Right lung (tissue), 5 donors: ENCODE measurements around the gene EXOC5. TPM values are rescaled to one million over a fixed set of nuclear protein-coding genes. Genes with fewer than 3 reads are reported as not detected.
"Not testable (repeated sequence)": the region's sequence is repeated elsewhere in the genome, so short reads cannot be mapped to it uniquely, and the experiment has no call there.

Source experiments
- DNase-seq, 2 donors: peaks; one replicate each; pipeline ENCODE4 v3.0.0-alpha.2; 2013
- polyA plus RNA-seq, 5 donors: library from polyadenylated mRNA; unstranded; fragments of 120-200 nt; gene quantifications; one replicate each; pipeline versions ENCODE4 v1.2.1 to v1.2.3, GENCODE V29; 2013; ENCODE audit warnings: inconsistent platforms in 1 of 5, low replicate concordance in 1 of 5; ENCODE audit not compliant: insufficient read length in 5 of 5, insufficient read depth in 1 of 5

Gene EXOC5
- polyA plus RNA-seq, 5 donors, result 50.1 to 102 (median 76.5) TPM

DNA sequence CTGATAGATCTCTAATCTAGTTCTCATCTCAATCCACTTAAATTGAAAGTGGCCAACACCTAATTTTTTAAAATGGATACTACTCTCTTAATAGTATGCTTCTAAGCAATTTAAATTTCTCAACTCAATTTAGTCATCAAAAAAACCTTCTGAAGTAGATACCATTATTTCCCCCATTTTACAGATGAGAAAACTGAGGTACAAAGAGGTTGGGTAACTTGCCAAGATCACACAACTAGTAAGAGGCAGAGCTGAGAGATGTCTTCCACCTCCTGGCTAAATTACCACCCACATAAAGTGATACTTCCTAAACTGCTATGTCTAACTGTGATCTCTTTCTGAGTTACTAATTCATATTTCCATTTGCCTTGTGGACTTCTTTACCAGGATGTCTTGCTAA, 6.6 kb downstream of the EXOC5 start:
- DNase-seq, result no peak

DNA sequence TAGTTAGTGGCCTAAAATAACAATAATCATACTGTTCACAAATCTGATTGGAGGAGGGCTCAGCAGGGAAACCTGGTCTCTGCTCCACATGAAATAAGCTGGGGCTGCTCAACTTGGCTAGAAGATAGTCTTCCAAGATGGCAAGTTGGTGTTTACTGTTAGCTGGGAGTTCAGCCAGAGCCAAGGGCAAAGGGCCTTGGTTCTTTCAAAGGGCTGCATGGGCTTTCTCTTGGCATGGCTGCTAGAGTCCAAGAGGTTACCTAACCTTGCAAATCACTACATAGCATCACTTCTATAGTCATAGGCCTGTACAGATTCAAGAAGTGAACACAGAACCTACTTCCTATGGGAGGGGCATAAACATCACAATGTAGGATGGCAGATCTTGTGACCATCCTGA, 7.1 kb downstream of the EXOC5 start:
- DNase-seq, result no peak

DNA sequence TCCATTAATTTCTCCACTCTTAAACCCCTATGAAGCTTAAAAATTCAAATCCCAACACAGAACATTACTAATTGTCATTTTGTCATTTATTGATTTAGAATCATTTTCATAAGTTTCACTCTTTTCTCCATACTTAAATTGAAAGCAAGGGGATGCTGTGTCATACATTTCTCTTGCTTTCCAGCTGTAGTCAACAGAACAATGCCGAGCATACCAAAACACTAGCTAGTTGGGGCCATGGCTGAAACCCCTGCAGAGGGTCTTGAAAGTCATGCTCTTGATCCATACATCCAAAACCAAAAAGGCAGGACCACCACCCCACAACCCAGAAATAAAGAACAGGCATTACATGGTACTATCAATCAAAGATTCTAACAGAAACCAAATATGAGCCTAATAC, 9.0 kb downstream of the EXOC5 start:
- DNase-seq, result no peak

DNA sequence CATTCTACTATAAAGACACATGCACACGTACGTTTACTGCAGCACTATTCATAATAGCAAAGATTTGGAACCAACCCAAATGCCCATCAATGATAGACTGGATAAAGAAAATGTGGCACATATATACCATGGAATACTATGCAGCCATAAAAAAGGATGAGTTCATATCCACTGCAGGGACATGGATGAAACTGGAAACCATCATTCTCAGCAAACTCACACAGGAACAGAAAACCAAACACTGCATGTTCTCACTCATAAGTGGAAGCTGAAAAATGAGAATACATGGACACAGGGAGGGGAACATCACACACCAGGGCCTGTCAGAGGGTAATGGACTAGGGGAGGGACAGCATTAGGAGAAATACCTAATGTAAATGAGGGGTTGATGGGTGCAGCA, 10.5 kb downstream of the EXOC5 start:
- not testable (repeated sequence) for DNase-seq

DNA sequence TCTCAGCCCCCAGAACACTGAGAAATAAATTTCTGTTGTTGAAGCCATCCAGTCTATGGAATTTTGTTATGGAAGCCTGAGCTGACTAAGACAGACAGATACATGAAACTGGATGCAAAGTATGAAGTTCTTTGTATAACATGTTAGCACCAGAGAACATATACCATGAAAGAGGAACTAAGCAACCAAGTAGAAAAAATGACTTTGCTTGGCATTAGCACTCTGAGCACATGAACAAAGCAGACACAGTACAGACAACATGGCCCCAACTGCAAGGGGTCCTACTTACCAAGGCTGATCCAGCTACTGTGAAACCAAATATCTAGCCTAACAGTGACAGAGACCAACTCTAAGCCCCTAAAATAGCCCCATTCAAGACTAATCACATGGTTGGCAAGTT, 13.8 kb downstream of the EXOC5 start:
- DNase-seq, result no peak

DNA sequence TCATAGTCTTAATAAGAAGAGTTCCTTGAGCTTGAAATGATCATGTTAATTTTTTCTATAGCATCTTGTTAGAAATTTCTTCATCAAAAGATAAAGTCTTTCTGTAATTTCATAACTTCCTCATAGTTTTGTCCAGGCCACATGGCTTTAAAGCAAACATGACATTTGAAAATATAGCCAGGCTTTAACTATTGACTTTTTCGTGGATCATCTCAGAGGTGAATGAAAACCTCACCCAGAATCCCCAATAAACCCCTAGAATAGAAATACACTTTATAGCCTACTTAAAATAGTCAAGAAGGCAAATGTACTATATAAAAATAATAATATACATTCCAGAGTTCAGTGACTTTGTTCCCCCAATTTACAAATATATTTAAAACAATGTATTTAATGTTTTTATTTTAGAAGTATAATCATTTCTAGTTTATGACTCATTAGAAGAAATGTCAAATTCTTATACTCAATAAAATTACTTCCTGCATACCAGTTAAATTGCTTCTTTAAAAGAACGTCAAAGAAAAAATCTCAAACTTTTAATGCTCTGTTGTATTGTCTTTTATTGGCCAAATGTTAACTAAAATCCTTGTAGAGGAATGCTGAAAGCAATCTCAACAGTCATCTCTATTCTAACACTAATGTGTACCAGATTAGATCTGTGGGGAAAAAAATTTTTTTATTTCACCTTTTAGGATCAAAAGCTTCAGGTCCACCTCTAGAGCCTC, 21.6 kb downstream of the EXOC5 start:
- no peak for DNase-seq

DNA sequence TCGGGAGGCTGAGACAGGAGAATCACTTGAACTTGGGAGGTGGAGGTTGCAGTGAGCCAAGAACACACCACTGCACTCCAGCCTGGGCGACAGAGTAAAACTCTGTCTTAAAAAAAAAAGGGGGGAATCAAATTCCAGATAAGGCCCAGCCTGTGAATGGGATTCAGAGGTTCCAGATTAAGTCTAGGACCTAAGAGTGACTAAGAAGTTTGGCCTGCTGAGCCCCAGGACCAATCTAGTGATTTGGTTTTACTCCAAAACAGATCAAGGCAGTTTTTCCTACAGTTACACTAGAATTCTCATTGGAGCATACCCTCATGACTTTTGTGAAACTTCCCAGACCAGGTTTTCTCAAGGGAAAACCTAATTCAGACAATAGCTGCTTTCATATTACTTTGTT, 22.8 kb downstream of the EXOC5 start:
- DNase-seq, result no peak

DNA sequence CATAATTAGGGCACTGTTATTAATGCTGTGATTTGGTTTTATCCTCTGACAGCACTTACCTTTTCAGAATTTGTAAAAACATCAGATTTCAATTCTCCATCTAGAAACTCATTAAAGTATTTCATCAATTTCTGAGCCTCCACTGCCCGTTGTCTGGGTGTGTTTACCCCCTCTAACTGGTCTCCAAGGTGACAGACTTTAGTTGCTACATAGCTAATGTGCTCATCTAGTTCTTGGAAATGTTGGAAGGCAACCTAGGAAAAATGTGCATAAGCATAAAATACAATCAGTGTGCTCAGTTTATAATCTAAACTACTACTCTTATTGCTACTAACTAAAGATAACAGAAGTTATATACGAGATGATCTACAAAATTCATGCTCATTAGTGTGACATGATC, 24.6 kb downstream of the EXOC5 start:
- DNase-seq, result peak in 1 of 2 donors; percentile 21

DNA sequence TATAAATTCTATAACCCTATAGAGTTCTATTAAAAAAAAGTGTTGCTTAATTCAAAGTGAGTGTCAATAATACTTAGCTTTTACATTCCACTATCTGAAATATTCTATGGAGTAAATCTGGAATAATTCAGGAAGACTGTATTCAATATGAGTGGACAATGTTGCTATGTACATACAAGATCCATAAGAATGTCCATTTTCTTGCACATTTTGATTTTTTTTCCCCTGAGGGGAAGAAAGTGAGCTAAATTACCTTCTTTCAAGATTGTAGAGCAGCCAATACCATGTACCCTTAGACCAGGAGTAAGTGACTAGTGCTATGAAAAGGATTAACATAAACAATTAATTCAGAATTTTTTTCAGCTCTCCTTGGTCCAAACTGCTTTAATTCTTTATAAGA, 25.4 kb downstream of the EXOC5 start:
- DNase-seq, result no peak

DNA sequence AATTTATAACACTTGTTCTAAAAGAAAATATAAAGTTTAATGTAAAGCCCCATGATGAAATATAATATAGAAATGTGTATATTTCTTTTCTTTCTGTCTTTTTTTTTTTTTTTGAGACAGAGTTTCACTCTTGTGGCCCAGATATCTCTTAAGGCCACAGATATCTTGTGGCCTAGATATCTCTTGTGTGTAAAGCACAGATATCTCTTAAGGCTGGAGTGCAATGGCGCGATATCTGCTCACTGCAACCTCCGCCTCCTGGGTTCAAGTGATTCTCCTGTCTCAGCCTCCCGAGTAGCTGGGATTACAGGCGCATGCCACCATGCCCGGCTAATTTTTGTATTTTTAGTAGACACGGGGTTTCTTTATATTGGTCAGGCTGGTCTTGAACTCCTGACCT, 28.6 kb downstream of the EXOC5 start:
- not testable (repeated sequence) for DNase-seq

DNA sequence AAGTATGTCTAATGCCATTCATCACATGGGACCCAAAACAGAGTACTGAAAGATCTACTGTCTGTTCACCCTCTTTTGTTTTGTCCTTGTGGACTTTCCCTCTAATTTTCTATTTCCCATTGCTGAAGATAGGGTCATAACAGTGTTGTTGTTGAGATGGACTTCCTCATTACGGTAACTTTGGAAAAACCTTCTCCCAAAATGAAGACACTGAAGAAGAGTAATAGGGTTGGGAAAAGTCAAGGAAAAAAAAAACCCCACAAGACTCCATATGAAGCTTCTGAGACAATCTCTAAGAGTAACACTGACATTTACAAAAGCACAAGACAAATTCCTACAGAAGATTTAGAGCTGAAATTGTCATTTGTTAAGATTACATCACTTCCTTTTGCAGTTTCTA, 36.7 kb downstream of the EXOC5 start:
- DNase-seq, result no peak

DNA sequence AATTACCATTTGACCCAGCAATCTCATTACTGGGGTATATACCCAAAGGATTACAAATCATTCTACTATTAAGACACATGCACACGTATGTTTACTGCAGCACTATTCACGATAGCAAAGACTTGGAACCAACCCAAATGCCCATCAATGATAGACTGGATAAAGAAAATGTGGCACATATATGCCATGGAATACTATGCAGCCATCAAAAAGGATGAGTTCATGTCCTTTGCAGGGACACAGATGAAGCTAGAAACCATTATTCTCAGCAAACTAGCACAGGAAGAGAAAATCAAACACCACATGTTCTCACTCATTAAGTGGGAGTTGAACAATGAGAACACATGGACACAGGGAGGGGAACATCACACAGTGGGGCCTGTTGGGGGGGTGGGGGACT, 40.4 kb downstream of the EXOC5 start:
- not testable (repeated sequence) for DNase-seq

DNA sequence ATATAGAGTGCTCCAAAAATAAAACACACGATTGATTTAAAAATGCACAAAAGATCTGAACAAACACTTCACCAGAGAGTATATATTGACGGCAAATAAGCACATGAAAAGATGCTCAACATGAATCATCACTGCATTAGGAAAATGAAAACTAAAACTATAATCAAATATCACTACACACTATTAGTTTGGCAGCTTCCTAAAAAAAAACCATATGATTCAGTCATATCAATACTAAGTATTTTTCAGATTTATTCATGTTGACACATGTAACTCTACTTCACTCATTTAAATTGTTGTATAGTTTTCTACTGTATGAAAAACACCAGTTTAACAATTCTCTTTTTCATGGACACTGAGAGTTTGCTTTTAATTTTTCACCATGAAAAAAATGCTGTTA, 41.6 kb downstream of the EXOC5 start:
- no peak for DNase-seq

DNA sequence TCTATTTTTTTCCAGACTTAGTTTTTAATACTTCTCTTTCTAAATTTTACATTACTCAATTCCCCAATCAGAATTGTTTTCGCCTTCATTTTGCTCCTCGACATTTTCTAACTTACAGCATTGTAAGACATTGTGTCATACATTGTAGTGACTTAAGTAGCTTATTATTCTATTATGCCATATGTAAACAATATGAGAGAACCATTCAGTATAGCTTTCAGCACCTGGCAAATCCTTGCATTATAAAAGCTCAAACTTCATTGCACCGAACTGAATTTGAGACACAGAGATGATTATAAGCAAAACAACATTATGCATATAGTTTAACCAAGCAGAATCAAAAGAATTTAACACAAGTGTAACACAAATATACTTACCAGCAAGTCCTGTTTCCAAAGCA, 46.8 kb downstream of the EXOC5 start:
- no peak for DNase-seq

DNA sequence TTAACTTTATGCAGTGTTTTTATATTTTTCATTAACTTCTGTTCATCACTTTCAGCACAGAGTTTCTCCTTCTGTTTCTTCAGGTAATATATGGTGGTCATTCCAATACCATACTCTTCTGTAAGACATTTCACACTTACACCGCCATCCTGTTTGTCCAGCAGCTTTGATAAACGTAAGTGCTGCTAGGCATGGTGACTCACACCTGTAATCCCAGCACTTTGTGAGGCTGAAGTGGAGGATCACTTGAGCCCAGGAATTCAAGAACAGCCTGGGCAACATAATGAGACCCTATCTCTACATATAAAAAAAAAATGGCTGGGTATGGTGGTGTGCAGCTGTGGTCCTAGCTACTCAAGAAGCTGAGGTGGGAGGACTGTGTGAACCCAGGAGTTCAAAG, 55.8 kb downstream of the EXOC5 start:
- DNase-seq, result no peak

DNA sequence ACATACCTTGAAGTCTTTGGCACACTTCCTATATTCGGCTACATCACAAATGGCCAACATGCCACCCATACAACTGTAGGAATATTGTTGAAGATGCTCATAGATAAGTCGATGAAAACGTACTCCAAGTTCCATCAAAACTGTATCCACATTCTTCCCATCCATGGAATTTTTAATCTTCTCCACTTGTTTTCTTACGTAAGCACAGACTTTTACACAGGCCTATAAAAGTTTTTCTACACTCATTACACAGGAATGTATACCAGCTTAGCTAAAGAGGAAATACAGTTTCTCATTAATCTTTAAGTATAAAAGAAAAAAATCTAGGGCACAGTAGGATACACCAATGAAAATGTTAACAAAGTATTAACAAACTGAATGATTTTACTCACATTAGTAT, 59.1 kb downstream of the EXOC5 start:
- no peak for DNase-seq

DNA sequence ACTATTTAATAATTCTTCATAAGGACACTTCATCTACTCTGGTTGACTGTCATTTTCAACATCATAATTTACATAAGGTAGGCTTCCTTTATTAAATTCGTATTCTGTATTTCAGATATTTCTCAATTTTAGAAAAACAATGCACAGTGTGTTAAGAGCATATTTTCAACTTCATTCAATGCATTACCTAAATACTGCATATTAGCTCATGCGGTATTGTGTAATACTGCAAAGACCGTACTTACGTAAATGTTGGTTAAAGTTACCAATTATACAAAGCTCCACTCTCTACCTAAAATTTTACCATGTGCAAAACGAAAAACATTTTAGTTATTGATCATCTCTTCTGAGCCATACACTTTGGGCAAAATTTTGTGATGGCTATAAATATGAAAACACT, 62.8 kb downstream of the EXOC5 start:
- DNase-seq, result no peak

DNA sequence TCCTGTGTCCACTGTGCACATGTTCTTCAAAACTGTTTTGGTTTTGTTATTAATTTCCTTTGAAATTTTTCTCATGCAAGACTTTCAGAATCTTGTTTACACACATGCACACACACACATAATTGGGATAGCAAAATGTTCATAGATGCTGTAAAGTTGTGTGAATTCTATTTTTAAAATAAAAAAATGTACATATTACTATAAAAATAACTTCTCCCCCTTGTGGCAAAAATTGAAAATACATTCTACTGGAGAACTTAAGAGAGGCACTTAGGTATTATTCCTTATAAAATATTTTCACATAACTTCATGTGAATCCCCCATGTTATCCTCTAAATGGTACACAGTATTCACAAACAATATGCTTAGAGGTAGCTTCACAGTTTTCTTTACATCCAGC, 66.0 kb downstream of the EXOC5 start:
- DNase-seq, result not testable (repeated sequence)

DNA sequence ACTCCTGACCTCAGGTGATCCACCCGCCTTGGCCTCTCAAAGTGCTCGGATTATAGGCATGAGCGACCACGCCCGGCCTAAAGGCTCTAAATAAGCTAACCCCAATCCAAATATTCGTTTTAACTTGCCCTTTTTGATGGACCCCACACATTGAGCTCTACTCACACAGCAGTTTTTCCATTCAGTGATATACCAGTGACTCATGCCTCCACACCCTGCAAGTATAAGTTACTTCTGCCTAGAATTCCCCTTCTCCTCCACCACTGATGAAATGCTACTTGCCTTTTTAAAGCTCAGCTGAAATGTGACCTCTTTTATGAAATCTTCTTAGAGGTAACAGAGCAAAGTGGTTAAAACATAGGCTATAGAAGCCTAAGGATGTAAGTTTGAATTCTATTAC, 68.8 kb downstream of the EXOC5 start:
- no peak for DNase-seq

DNA sequence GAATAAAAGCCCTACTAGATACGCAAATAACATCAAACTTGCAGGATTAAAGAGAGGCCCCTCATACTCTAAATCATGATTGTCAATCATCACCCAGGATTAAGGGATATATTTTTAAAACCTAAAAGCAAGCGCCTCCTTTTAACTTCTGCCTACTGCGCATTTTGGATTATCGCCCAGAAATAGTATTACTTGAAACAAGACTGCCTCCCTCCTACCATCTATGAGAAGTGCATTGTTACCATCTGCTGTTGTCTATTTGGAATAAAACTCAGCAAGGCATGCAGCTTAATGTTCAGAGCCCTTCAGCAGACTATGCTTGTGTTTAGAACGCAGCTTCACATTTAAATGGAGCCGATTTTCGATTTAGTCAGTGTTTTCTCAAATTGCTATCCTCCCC, 79.6 kb downstream of the EXOC5 start:
- DNase-seq, result peak; percentile 7 to 10

DNA sequence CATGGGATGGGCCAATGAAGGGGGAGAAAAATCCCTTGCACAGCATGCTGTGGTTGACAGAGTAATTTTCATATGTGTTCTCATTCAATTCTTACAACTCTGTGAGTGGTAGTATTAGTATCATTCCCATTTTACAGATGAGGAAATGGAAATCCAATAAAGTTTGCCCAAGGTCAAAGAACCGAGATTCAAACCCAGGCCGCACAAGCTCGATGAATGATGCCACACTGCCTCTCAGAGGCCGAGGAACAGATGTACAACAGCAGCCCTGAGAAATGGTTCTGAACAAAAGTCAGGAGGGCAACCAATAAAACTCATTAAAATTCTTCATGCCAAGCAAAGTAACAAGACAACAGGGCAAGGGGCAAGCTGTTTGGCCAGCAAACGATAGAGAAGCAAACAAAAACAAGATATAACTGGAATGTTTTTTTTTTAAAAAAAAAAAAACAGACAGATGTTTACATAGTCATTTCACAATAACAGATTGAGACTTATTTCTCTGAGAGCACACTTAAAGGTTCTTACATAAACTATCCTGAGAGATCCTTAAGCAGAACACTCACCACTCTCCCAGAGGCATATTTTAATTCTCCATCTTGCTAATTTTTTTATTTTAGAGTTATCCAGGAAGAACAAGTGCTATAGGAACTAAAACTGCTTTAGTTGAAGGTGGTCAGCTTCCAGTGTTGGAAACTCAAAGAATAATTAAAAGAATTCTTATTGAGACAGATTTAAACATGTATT, 85.8 kb downstream of the EXOC5 start:
- peak; percentile 3 for DNase-seq

DNA sequence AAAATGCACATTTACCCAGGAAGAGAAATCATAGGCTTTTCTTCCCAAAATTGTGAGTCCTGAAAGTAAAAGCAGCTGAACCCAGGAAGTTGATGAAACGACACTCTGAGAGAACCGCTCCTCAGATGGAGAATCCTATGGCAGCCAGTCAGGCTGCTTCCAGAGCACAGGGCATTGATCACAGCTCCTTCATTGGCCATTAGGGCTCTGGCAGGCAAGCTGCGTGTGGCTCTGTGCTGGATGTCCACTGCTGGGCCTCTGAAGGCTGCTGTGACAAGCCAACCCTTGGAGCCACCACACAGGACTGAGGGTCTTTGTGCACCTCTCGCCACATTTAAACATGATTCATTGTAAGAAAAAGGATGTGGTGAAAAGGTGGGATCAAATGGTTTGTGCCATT, 89.4 kb downstream of the EXOC5 start:
- DNase-seq, result no peak

DNA sequence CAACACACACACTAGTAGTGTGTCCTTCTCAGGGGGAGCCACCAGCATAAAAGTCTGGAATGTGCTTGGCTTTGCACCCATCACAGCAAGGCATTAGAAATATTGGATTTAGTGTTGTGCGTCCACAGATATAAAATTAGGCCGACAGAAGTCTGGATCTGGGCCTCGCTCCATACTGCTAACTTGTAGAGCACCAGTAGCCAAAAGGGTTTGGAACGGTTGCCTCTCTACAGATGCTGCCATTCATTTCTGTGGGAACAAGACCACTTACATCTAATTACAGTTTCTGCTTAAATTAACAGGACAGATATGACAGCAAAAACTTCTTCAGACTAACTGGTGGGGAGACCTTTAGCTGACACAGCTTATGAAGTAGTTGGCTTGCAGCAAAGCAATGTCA, 94.2 kb downstream of the EXOC5 start:
- no peak for DNase-seq

DNA sequence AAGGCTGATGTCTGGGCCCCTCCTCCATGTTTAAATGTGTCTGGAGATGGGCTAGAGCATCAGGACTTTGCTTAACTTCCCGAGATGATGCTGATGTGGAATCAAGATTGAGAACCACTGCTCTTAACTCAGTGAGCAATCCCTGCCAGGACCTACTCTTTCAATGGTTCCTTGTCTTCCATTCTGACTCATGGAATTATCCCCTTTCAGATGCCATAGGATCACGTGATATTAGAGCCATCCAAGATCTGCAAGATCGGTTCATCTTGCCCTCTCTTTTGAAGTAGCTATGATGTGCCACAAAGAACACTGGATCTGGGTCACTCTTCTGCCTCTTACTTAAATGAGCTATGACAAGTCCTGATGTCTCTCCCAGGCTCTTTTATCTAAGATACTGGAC, 96.8 kb downstream of the EXOC5 start:
- no peak for DNase-seq
